ENCODE data around the gene FEM1B.
"Not testable (repeated sequence)": the region's sequence is repeated elsewhere in the genome, so short reads cannot be mapped to it uniquely, and the experiment has no call there.

Gene FEM1B

DNA sequence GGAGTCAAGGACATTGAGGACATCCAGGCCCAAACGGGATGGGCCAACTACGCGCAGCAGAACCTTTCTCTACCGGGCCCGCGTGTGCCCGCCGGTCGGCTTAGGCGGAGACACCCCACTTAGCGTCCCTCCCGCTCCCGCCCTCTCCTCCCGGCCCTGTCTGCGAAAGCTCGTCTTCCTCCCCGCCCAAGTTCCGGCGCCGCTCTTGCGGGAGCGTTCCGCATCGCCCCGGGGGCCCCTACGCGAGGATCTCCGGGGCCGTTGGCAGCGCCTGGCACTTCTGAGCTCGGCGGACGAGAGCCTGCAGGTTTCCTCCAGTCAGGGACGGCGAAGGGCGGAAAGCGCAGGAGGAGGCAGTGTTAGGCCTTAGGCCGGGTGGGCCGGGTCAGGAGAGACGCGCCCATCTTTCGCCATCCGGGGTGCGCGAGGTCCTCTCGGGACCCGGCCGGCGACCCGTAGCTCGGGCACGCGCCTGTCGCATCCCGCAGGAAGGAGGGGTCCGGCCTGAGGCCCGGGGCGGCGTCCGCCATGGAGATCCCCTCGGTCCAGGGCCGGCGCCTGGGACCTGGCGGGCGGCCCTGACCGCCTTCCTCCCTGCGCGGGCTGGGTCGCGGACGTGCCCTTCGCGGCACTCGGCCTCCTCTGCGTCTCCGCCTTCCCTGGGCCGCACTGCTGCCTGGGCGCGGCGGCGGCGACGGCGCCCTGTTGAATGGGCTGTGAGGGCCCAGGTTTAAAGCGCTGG, at the start of gene FEM1B:
Gene FEM1B, plus strand, starts transcription at position 143 of the 742 bp plus-strand sequence. CDS start 673 bp downstream, outside the sequence.
- peak within 1 kb of the TSS; percentile 99 for H3K4me3 Mint-ChIP-seq
- peaks cover 51% of the 10 kb centered on the region for H3K4me1 Mint-ChIP-seq
- H3K27ac Mint-ChIP-seq = peak within 1 kb of the TSS; percentile 98
- no peaks in the 10 kb centered on the region for H3K9me3 Mint-ChIP-seq
- peak; percentile 94 for ATAC-seq
- no peaks in the 10 kb centered on the region for H3K27me3 Mint-ChIP-seq
- peaks cover 23% of the 10 kb centered on the region for H3K36me3 Mint-ChIP-seq

DNA sequence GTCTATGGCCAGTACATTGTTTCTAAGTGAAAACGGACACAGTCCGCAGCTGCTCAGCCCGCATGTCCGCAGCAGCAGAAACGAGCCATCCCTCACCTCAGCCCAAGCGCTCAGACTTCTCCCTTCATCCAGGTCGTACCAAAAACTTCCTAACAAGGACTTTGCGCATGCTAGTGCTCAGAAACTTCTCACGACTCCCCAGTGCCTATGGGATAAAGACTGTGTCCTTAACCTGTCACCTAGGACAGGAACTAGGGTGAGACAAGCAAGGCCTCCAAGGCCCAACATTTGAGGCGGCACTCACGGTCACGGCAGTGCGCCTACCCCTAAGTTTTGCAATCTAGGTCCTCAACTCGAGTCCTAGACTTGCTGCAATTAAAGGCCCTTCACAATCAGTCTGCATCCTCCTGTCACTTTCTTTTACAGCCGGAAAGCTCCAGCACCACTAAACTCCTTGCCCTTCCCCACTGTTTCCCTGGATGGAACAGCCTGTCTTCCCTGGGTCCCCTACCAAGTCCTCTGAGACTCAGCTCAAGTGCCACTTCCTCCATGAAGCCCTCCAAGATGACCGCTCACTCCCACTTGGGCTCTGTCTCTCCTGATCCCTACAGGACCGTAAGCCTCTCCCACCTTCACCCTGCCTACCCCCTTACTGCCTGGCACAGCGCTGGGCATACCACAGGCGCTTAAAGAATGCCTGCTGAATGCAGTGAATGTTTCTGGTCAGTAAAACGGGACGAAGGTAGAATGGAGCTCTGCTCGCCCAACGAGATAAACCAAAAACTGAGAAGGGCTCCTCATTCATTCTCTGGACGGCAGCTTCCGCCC, 49.2 kb upstream of the FEM1B start:
- Mint-ChIP-seq H3K9me3 (no peaks in the 10 kb centered on the region), H3K4me1 (peaks cover 55% of the 10 kb centered on the region), H3K27ac (peak overlapping the region; percentile 71), H3K4me3 (peak overlapping the region; percentile 76), H3K27me3 (peaks cover 2% of the 10 kb centered on the region), H3K36me3 (no peaks in the 10 kb centered on the region)
- ATAC-seq = no peak

DNA sequence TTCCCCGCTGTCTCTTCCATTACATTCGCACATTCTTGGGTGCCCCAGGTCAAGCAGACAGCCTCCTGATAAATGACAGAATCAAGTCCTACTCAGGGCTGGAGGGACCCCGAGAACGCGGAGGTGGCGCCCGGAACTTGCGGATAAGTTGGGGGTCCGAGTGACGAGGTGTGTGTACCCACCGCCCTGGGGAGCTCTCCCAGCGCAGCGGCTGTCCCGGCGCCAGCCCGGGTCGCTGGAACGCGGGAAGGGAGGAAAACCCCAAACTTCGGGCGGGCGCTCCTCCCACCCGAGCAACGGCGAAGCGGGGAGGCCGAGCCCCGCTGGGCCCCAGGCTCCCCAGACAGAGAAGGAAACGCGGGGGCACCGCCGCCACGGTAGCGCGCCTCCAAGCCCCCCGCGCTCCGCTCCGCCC, 48.6 kb upstream of the FEM1B start:
- Mint-ChIP-seq H3K4me1 (peaks cover 55% of the 10 kb centered on the region), H3K9me3 (no peaks in the 10 kb centered on the region), H3K4me3 (peak overlapping the region; percentile 76), H3K36me3 (no peaks in the 10 kb centered on the region), H3K27ac (peak overlapping the region; percentile 71), H3K27me3 (peaks cover 8% of the 10 kb centered on the region)
- peak; percentile 0 for ATAC-seq

DNA sequence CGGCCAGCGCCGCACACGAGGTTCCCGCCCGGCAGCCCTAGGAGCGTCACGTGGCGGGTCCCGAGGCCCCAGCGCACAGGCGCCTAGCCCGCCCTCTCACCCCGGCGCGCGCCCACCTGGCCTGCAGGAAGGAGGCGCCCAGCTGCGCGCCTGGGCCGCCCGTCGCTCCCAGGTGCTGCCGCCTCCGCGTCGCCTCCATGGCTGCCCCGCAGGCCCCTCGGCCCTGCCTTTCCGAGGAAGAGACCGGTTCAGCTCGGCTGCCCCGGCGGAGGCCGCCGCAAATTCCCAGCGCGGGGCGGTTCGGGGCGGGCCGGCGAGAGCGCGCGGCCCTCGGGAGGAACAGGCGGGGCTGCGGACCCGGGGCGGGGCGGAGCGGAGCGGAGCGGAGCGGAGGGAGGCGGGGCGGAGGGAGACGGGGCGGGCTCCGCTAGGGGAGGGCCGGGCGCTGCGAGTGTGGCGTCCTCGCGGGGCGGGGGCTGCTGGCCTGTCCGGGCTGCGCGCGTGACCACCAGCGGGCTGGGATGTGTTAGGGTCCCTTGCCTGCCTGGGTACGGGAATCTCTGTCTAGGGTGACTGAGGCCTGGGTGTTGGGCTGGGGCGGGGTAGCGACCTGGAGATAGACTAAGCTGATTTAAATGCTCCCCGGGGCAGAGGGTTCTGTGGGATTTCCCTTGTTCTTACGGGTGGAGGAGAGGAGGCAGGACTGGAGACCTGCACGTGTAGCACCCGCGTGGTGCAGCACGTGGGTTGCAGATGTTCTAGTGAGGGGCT, 48.0 kb upstream of the FEM1B start, which contains the start of gene CLN6:
Gene CLN6, minus strand, starts transcription at position 343 of the 771 bp plus-strand sequence. Its CDS starts 144 bp downstream, at position 199.
- Mint-ChIP-seq H3K27me3 (peaks cover 11% of the 10 kb centered on the region), H3K9me3 (no peaks in the 10 kb centered on the region), H3K36me3 (no peaks in the 10 kb centered on the region), H3K4me1 (peaks cover 52% of the 10 kb centered on the region), H3K4me3 (peak within 1 kb of the TSS; percentile 83), H3K27ac (peak within 1 kb of the TSS; percentile 71)
- peak; percentile 93 for ATAC-seq

DNA sequence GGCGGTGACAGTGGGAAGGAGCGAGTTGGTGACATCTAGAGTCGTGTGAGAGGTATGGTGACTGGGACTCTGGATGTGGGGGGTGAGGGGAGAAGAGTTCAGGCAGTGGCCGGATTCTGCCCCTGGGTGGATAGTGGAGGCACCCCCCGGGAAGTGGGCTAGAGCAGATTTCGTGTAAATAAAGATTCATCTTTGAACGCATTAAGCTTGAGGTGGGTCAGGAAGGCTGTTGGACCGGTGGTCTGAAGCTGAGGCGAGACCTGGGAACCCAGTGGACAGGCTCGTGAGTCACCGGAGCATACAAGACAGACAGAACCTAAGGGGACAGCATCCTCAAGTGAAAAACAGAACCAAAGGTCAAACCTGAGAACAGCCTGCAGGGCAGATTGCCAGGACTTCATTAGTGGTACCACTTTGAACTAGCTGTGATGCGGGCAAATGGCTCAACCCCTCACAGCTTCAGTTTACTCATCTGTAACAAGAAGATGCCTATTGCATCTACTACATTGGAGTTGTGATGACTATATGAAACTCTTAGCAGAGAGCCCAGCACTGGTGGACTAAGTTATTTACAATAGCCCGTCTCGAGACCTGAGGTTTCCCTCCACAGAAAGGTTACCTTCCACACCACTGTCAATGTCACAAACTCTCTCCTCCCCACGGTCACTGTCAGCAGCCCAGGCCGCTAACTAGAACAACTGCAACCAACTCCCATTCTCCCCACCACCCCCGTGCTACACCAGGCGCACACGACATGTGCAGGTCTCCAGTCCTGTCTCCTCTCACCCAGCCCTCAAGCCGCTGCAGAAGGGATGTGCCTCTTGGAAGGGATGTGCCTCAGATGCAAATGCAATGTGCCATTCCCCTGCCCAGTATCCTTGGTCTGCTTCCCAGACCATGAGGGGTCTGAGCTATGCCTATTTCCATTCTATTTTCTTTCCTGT, 47.1 kb upstream of the FEM1B start:
- Mint-ChIP-seq H3K4me3 (peak overlapping the region; percentile 83), H3K27me3 (peaks cover 11% of the 10 kb centered on the region)

DNA sequence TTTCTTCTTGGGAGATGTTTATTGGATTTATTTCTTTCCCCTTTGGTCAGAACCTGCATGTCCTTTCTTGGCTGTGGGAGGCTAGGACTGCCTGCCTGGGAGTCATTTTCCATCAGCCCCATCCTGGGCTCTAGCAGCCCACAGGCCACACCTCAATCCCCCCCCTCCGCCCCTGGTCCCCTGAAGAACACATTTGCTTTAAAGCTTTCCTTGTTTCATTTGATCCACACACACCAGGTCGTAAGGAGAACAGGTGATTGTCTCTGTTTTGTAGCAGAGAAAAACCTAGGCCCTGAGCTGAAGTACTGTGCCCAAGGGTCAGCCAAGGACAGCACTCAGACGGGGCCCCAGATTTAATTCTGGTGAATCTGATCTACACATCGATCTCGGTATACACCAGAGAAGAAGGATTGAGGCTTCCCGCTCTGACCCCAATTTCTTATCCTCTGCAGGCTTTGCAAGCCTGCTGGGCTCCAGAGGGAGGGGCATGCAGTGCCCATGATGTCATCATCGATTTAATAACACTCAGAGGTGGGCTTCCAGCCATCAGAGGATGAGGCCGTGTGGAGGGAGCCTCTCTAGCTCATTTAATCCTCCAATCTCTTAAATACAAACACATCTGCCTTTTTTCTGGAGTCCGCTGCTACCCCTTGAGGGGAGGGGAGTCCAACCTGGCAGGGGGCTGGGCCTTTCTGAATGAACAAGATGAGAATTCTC, 46.3 kb upstream of the FEM1B start:
- H3K27ac Mint-ChIP-seq = no peak overlapping the region
- no peaks in the 10 kb centered on the region for H3K36me3 Mint-ChIP-seq

More for the DNA sequence above, 47.1 kb upstream of the FEM1B start:
- no peak for ATAC-seq
- peak overlapping the region; percentile 71 for H3K27ac Mint-ChIP-seq
- no peaks in the 10 kb centered on the region for H3K9me3 Mint-ChIP-seq
- H3K36me3 Mint-ChIP-seq = no peaks in the 10 kb centered on the region
- peaks cover 44% of the 10 kb centered on the region for H3K4me1 Mint-ChIP-seq

DNA sequence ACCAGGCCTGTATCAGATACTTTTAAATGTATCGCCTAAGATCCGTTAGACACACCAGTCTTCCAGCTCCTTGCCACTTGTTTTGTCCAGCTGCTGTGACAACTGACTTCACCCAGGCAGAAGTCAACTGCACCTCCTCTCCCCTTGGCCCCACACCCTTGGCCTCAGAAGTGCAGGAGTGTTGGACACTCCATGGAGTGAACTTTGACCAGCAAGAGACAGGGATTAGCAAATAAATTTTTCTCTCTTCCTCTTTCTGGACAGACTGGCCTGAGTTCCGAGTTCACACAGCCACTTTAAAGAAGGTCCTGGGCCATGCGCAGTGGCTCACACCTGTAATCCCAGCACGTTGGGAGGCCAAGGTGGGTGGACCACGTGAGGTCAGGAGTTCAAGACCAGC, 45.1 kb upstream of the FEM1B start:
- peaks cover 34% of the 10 kb centered on the region for H3K4me1 Mint-ChIP-seq
- H3K9me3 Mint-ChIP-seq = no peaks in the 10 kb centered on the region
- H3K4me3 Mint-ChIP-seq = no peak overlapping the region
- no peak overlapping the region for H3K27ac Mint-ChIP-seq
- H3K27me3 Mint-ChIP-seq = peaks cover 15% of the 10 kb centered on the region
- ATAC-seq = no peak
- no peaks in the 10 kb centered on the region for H3K36me3 Mint-ChIP-seq

More for the DNA sequence above, 46.3 kb upstream of the FEM1B start:
- Mint-ChIP-seq H3K27me3 (peaks cover 11% of the 10 kb centered on the region), H3K4me3 (peak overlapping the region; percentile 27), H3K4me1 (peaks cover 40% of the 10 kb centered on the region), H3K9me3 (no peaks in the 10 kb centered on the region)
- ATAC-seq = no peak

DNA sequence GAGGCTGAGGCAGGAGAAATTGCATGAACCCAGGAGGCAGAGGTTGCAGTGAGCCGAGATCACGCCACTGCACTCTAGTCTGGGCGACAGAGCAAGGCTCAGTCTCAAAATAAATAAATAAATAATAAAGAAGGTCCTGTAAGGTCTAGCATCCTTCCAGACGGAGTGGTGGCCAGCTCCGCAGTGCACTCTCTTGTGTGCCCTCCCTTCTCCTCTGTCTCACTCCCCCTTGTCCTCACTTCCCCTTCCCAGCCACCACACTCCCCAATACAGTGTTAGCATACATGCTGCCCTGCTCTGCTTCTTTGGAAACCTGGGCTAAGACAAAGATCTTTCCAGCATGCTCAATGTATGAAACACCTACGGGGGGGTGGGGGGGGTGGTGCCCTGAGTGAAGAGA, 44.6 kb upstream of the FEM1B start:
- Mint-ChIP-seq H3K4me1 (peaks cover 29% of the 10 kb centered on the region), H3K27me3 (peaks cover 20% of the 10 kb centered on the region), H3K36me3 (no peaks in the 10 kb centered on the region), H3K4me3 (no peak overlapping the region), H3K9me3 (no peaks in the 10 kb centered on the region), H3K27ac (no peak overlapping the region)
- no peak for ATAC-seq

DNA sequence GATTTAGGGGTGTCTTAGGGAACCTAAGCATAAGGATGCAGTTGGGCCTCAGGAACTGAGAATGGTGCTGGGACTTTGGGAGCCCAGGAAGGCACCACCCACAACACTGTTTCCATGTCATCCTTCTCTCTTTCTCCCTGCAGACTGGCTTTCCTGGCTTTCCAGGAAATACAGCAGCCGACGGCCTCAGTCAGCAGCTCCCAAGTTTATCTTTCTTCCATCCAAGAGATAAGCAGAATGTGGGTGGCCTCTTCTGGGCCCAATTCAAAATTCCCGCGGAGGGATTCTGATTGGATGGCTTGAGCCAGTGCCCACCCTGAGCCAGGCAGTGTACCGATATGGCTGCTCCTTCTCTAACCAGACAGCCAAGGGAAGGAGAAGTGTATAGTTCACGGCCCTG, 43.5 kb upstream of the FEM1B start:
- Mint-ChIP-seq H3K9me3 (no peaks in the 10 kb centered on the region), H3K27ac (no peak overlapping the region), H3K4me3 (no peak overlapping the region), H3K4me1 (peaks cover 19% of the 10 kb centered on the region), H3K27me3 (peaks cover 31% of the 10 kb centered on the region), H3K36me3 (no peaks in the 10 kb centered on the region)
- no peak for ATAC-seq

DNA sequence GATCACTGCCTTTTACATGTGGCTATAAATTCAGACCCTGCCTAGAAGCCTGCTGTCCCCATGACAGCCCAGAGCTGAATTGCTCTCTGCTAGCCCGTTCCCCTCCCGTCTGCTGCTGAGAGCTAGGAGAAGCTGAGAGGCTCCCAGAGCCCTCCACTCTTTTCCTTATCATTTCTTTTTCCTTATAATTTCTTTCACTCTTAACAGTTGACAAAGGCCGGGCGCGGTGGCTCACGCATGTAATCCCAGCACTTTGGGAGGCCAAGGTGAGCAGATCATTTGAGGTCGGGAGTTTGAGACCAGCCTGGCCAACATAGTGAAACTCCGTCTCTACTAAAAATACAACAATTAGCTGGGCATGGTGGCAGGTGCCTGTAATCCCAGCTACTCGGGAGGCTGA, 43.0 kb upstream of the FEM1B start:
- not testable (repeated sequence) for H3K27ac Mint-ChIP-seq, H3K9me3 Mint-ChIP-seq, ATAC-seq, H3K4me3 Mint-ChIP-seq, H3K36me3 Mint-ChIP-seq
- Mint-ChIP-seq H3K27me3 (peaks cover 34% of the 10 kb centered on the region), H3K4me1 (peaks cover 19% of the 10 kb centered on the region)

DNA sequence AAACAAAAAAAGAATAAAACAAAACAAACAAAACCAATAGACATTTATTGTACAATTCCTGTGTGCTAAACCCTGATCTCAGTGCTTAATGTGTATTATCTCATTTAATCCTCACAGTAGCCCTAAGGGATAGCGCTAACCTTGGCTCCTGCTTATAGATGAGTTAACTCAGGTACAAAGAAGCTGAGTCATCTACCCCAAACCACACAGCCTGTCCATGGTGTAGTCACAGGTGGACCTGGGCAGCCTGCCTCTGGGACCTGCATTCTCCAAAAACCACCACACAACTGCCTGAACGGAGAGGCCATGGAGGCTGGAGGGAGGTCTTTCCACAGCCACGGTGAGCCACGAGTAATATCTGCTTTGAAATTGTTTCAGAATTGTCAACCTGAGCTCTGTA, 42.5 kb upstream of the FEM1B start:
- no peak overlapping the region for H3K27ac Mint-ChIP-seq
- no peak overlapping the region for H3K4me3 Mint-ChIP-seq
- no peaks in the 10 kb centered on the region for H3K36me3 Mint-ChIP-seq
- H3K27me3 Mint-ChIP-seq = peaks cover 39% of the 10 kb centered on the region
- H3K4me1 Mint-ChIP-seq = peaks cover 14% of the 10 kb centered on the region
- ATAC-seq = no peak
- H3K9me3 Mint-ChIP-seq = no peaks in the 10 kb centered on the region

DNA sequence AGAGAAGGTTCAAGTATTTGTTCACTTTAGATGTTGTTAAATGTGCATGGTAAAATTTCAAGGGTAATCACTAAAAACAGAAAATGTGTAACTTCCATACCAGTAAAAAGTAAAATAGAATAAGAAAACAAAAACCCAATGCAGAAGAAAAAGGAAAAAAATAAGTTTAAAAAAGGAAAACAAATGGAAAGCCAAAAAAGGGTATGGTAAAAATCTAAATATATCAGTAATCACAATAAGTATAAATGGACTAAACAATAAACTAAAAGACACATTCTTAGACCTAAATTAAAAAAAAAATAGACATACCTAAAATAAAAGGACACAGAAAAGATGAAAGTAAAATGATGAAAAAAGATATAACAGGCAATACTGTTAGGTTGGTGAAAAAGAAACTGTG, 38.5 kb upstream of the FEM1B start:
- Mint-ChIP-seq H3K27me3 (peaks cover 35% of the 10 kb centered on the region), H3K27ac (no peak overlapping the region), H3K36me3 (no peaks in the 10 kb centered on the region), H3K4me3 (no peak overlapping the region), H3K9me3 (peaks cover 6% of the 10 kb centered on the region), H3K4me1 (no peaks in the 10 kb centered on the region)
- no peak for ATAC-seq

DNA sequence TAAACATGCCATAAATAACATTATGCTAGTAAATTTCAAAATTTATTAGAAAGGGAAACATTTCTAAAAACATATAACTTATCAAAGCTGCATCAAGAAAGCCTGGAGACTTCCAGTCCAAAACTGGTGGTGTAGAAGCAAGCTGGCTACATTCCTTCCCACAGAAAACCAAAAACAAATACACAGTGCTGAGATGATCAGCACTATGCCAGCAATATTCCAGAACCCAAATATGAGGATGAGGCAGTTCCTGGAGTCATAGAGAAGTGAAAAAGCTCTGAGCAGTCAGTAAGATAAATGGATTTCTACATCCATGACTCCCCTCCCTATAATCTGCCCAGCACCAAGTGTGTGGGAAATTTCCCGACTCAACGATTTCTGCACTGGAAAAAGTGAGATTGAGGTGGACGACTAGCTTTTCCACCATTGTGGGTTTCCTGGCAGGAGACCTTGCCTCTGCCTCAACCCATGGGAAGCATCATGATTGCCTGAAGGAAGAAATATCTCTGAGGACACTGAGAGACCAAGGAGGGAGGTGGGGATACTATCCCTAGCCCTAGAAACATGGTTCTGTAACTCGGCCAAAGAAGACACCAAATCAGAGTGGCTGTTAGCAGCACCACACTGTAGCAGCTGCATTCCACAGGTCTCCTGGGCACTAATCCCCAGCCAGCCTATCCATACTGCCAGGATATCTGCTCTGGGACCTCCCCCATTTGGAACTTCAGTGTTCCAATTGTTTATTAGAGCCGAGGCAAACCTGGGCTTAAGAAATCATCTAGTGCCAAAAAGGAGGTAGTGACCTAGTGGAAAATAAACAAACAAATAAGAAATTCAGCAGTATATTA, 36.2 kb upstream of the FEM1B start:
- H3K27me3 Mint-ChIP-seq = peaks cover 52% of the 10 kb centered on the region
- ATAC-seq = no peak
- H3K4me1 Mint-ChIP-seq = no peaks in the 10 kb centered on the region
- peaks cover 11% of the 10 kb centered on the region for H3K36me3 Mint-ChIP-seq
- no peak overlapping the region for H3K27ac Mint-ChIP-seq
- no peak overlapping the region for H3K4me3 Mint-ChIP-seq
- H3K9me3 Mint-ChIP-seq = peaks cover 11% of the 10 kb centered on the region

Measured in stimulated activated memory B cell treated with anti-CD40 and anti-IgM and Interleukin-4, amounts not matched to agents 10 μg/mL and 1 μg/mL and 100 μg/mL, for 72 hours (primary cell).